ENCODE measurements around the gene CNTNAP2.

DNA sequence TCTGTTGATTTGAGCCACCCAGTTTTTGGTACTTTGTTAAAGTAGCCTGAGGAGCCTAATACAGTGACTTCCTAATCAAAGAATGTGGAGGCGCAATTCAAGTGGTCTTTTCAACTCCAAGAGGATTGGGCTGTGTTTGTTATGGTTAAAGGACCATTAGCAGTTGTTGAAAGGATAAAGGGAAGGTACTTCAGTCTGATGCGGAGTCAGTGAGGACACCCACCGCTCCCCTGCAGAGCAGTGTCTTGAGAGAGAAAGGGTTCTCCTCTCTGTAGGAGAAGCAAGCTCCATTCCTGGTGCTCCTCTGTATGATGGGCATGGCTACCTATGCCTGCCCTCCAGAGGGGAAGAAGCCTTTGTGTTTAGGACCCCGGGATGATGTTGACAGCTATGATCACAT is 1883.4 kb downstream of the CNTNAP2 start:
- TF ChIP-seq, protein P1, sequence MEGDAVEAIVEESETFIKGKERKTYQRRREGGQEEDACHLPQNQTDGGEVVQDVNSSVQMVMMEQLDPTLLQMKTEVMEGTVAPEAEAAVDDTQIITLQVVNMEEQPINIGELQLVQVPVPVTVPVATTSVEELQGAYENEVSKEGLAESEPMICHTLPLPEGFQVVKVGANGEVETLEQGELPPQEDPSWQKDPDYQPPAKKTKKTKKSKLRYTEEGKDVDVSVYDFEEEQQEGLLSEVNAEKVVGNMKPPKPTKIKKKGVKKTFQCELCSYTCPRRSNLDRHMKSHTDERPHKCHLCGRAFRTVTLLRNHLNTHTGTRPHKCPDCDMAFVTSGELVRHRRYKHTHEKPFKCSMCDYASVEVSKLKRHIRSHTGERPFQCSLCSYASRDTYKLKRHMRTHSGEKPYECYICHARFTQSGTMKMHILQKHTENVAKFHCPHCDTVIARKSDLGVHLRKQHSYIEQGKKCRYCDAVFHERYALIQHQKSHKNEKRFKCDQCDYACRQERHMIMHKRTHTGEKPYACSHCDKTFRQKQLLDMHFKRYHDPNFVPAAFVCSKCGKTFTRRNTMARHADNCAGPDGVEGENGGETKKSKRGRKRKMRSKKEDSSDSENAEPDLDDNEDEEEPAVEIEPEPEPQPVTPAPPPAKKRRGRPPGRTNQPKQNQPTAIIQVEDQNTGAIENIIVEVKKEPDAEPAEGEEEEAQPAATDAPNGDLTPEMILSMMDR (conservative IDR thresholded peaks at IDR 0.05; ENCODE audit: low read length): no peak
- TF ChIP-seq EZH2phosphoT487 (IDR thresholded peaks at IDR 0.05; ENCODE audit: borderline replicate concordance, low read depth, low read length): no peak
